Measurements from ENCODE around the gene NLGN1.

The NLGN1 gene

GRCh38 chr3:173826416-173826815, 428.9 kb downstream of the NLGN1 start:
- TF ChIP-seq PPARA (CRISPR knock-in tag; IDR thresholded peaks at IDR 0.05; ENCODE audit: borderline replicate concordance) (no peak), CREB5 (CRISPR knock-in tag; IDR thresholded peaks at IDR 0.05; ENCODE audit: low read depth) (no peak), ZNF8 (CRISPR knock-in tag; IDR thresholded peaks at IDR 0.05) (no peak), GLIS3 (CRISPR knock-in tag; IDR thresholded peaks at IDR 0.05) (no peak), ZFP3 (CRISPR knock-in tag; IDR thresholded peaks at IDR 0.05) (no peak), TOX (CRISPR knock-in tag; IDR thresholded peaks at IDR 0.05; ENCODE audit: borderline replicate concordance) (no peak), POU6F1 (CRISPR knock-in tag; IDR thresholded peaks at IDR 0.05; ENCODE audit: borderline replicate concordance, low read depth) (no peak)
- no peak for ATAC-seq

- TF ChIP-seq OSR1 (CRISPR knock-in tag; IDR thresholded peaks at IDR 0.05) (no peak), PPARA (CRISPR knock-in tag; IDR thresholded peaks at IDR 0.05; ENCODE audit: borderline replicate concordance) (no peak), CREB5 (CRISPR knock-in tag; IDR thresholded peaks at IDR 0.05; ENCODE audit: low read depth) (no peak), TSHZ2 (CRISPR knock-in tag; IDR thresholded peaks at IDR 0.05) (no peak), ZNF565 (CRISPR knock-in tag; conservative IDR thresholded peaks at IDR 0.05; ENCODE audit: low read depth) (no peak), ZNF8 (CRISPR knock-in tag; IDR thresholded peaks at IDR 0.05) (no peak)
- TF ChIP-seq, protein P1, sequence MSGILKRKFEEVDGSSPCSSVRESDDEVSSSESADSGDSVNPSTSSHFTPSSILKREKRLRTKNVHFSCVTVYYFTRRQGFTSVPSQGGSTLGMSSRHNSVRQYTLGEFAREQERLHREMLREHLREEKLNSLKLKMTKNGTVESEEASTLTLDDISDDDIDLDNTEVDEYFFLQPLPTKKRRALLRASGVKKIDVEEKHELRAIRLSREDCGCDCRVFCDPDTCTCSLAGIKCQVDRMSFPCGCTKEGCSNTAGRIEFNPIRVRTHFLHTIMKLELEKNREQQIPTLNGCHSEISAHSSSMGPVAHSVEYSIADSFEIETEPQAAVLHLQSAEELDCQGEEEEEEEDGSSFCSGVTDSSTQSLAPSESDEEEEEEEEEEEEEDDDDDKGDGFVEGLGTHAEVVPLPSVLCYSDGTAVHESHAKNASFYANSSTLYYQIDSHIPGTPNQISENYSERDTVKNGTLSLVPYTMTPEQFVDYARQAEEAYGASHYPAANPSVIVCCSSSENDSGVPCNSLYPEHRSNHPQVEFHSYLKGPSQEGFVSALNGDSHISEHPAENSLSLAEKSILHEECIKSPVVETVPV (CRISPR knock-in tag; IDR thresholded peaks at IDR 0.05), result no peak
These were observed 429.5 kb downstream of the NLGN1 start for GRCh38 chr3:173826901-173827609.

DNA sequence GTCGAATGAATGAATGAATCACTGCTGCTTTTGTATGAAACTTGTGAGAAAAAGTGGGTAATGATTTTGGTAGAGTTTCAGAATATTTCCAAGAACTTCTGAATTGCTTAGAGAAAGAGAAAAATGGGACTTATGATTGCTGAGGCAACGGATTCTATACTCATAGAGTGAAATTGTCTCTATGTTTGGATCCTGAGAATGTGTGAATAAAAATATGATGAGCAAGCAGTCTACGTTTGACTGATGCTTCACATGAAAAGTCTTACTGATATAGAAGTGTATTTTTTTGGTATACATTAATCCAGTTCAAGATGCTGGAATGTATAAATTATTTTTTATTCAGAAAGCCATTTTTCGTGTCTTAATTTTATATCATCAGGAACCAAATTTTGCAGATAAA, 441.1 kb downstream of the NLGN1 start:
- TF ChIP-seq POU6F1 (CRISPR knock-in tag; IDR thresholded peaks at IDR 0.05; ENCODE audit: borderline replicate concordance, low read depth) (no peak), TCF4 (CRISPR knock-in tag; IDR thresholded peaks at IDR 0.05; ENCODE audit: borderline replicate concordance) (no peak), OSR1 (CRISPR knock-in tag; IDR thresholded peaks at IDR 0.05) (no peak), CSDC2 (CRISPR knock-in tag; IDR thresholded peaks at IDR 0.05) (no peak), ESRRG (CRISPR knock-in tag; IDR thresholded peaks at IDR 0.05) (no peak), ZFP3 (CRISPR knock-in tag; IDR thresholded peaks at IDR 0.05) (no peak), GLIS3 (CRISPR knock-in tag; IDR thresholded peaks at IDR 0.05) (no peak), SNAI2 (CRISPR knock-in tag; IDR thresholded peaks at IDR 0.05) (no peak), ISL1 (CRISPR knock-in tag; IDR thresholded peaks at IDR 0.05) (no peak), ZFP30 (CRISPR knock-in tag; IDR thresholded peaks at IDR 0.05) (no peak), ZNF70 (CRISPR knock-in tag; IDR thresholded peaks at IDR 0.05) (no peak), ZNF565 (CRISPR knock-in tag; conservative IDR thresholded peaks at IDR 0.05; ENCODE audit: low read depth) (no peak)
- no peak for ATAC-seq

More at GRCh38 chr3:173826901-173827609, 429.5 kb downstream of the NLGN1 start:
- ATAC-seq, result no peak

Measured in SK-N-SH treated with all-trans-retinoic acid at 6 μM for 48 hours (cell line).